HUES64 (cell line): ENCODE measurements around the gene PPL.
A peak's percentile ranks its signal among the peaks of the same experiment; 100 is the strongest.
"Not testable (repeated sequence)": the region's sequence is repeated elsewhere in the genome, so short reads cannot be mapped to it uniquely, and the experiment has no call there.

Source experiments
- H3K27ac ChIP-seq: 2 replicates; pipeline ENCODE4 v1.7.0; 2013; ENCODE audit warnings: low read depth, low read length, inconsistent platforms
- H3K27me3 ChIP-seq: 2 replicates; pipeline ENCODE4 v1.6.1; 2013; ENCODE audit warnings: mild to moderate bottlenecking, low read length; ENCODE audit not compliant: insufficient read depth
- H3K36me3 ChIP-seq: 2 replicates; pipeline ENCODE4 v1.6.1; 2013; ENCODE audit warnings: mild to moderate bottlenecking, low read length; ENCODE audit not compliant: insufficient read depth
- H3K4me1 ChIP-seq: 2 replicates; pipeline ENCODE4 v1.6.1; 2013; ENCODE audit warnings: mild to moderate bottlenecking, low read length, moderate library complexity; ENCODE audit not compliant: insufficient read depth
- H3K4me3 ChIP-seq: 2 replicates; pipeline ENCODE4 v1.5.1; 2013; ENCODE audit warnings: mild to moderate bottlenecking, low read length, moderate library complexity
- H3K9ac ChIP-seq: 2 replicates; pipeline ENCODE4 v1.6.1; 2013; ENCODE audit warnings: mild to moderate bottlenecking, low read depth, low read length
- H3K9me3 ChIP-seq: 2 replicates; pipeline ENCODE4 v1.6.1; 2013; ENCODE audit warnings: low read depth, low read length; ENCODE audit not compliant: insufficient read depth
- WGBS: fragments of 150-250, 120-280 bp; methylation state at CpG from one replicate; pipeline ENCODE4 v1.1.7; 2013; ENCODE audit warnings: missing lambda C conversion rate; 5-methylcytosine and 5-hydroxymethylcytosine counted together

PPL gene

DNA sequence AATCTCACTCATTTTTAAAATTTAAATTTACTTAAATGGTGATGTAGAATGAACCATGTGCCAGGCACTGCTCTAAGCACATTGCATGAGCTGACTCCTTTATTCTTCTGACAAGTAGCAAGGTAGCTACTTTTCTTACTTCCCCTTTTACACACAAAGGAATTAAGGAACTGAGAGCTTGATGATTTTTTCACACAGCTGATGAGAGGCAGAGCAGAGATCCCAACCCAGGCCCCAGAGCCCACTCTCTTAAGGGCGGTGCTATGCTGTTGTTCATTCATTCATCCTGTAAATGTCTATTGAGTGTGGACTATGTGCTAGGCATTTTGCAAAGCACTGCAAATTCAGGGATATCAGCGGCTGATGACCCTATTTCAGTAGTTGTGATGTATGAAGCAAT, 39.1 kb upstream of the PPL start:
- H3K27ac ChIP-seq: no peak overlapping the region
- H3K36me3 ChIP-seq: no peaks in the 10 kb centered on the region
- H3K9me3 ChIP-seq: no peaks in the 10 kb centered on the region
- no peak overlapping the region for H3K4me3 ChIP-seq
- H3K4me1 ChIP-seq: no peaks in the 10 kb centered on the region
- H3K9ac ChIP-seq: no peak overlapping the region
- 89% methylated on average over 2 of the region's 2 CpGs for WGBS
- no peaks in the 10 kb centered on the region for H3K27me3 ChIP-seq

DNA sequence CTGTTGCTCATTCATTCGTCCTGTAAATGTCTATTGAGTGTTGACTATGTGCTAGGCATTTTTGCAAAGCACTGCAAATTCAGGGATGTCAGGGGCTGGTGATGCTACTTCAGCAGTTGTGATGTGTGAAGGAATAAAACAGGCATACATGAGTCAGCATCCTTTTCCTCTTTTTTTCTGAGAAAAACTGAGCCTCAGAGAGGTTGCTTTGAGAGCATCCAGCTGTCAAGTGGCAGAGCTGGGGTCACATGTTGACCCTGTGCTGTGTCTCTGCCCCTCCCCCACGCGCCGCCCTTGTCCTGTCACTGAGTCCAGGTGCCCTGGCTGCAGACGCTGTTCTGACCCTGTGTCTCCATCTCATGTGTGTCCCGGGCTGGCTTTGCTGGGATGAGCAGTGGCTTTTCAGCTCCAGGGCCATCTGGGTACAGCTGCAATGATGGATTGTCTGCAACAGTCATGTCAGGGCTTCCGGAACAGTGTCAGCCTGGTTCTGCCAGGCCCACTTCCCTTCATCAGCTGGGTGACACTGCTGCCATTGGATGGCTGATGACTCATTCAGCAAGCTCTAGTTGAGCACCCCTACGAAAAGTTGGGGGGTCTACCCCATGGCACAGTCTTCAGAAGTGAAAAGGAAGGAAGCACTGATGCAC, 36.1 kb upstream of the PPL start:
- Histone ChIP-seq H3K9ac (no peak overlapping the region), H3K27me3 (no peaks in the 10 kb centered on the region), H3K27ac (no peak overlapping the region), H3K4me1 (peaks cover 22% of the 10 kb centered on the region), H3K36me3 (no peaks in the 10 kb centered on the region), H3K4me3 (no peak overlapping the region), H3K9me3 (no peaks in the 10 kb centered on the region)
- WGBS: 48% methylated on average over 8 of the region's 8 CpGs

DNA sequence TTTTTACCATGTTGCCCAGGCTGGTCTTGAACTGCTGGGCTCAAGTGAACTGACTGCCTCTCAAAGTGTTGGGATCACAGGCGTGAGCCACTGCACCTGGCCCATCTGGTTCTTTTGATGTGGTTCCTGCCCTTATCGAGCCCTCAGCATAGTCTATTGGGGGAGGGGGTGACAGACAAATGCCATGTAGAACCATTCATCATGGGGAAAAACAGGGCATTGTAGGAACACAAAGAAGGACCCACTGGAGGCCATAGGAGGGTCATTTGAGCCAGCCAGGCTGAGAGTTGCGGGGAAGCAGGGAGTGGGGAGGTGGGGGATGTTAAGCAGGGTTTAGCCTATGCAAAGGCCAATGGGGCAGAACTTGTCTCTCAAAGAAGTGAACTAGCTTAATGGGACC, 33.1 kb upstream of the PPL start:
- Histone ChIP-seq H3K9me3 (no peaks in the 10 kb centered on the region), H3K4me1 (peaks cover 22% of the 10 kb centered on the region), H3K9ac (peak overlapping the region; percentile 14; the same call in 1 of the 2 replicates), H3K27ac (peak overlapping the region; percentile 9; the same call in 1 of the 2 replicates), H3K4me3 (no peak overlapping the region), H3K27me3 (no peaks in the 10 kb centered on the region), H3K36me3 (no peaks in the 10 kb centered on the region)
- WGBS: 51% methylated on average over 3 of the region's 3 CpGs

DNA sequence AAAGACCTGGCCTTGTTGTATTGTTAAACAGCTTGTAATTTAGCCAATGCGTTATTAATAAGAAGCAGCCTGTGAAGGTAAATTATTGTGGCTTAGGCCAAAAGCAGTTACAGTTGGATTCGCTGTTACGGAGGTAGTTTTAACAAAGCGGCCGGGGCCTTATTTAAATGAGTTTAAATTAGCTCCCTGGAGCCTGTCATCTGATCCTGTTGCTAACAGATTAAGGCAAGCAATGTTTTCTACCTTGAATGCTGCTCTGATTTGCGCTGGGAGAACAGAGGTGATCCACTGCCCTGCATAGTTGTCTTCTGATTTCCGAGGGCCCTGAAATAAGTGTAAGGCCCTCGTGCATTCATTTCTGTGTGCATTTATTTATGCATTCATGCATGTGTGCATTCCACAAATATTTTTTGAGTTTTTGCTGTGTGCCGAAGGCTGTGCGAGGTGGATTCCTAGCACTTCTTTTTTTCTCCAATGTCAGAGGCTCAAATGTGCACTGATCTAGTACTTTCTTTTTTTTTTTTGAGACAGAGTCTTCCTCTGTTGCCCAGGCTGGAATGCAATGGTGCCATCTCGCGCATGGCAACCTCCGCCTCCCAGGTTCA, 32.0 kb upstream of the PPL start:
- Histone ChIP-seq H3K27me3 (no peaks in the 10 kb centered on the region), H3K36me3 (no peaks in the 10 kb centered on the region), H3K4me1 (peaks cover 22% of the 10 kb centered on the region), H3K9me3 (no peaks in the 10 kb centered on the region), H3K27ac (peak overlapping the region; percentile 79; the same call in 1 of the 2 replicates), H3K9ac (peak overlapping the region; percentile 31), H3K4me3 (no peak overlapping the region; the same call in 1 of the 2 replicates)
- 54% methylated on average over 13 of the region's 13 CpGs for WGBS

DNA sequence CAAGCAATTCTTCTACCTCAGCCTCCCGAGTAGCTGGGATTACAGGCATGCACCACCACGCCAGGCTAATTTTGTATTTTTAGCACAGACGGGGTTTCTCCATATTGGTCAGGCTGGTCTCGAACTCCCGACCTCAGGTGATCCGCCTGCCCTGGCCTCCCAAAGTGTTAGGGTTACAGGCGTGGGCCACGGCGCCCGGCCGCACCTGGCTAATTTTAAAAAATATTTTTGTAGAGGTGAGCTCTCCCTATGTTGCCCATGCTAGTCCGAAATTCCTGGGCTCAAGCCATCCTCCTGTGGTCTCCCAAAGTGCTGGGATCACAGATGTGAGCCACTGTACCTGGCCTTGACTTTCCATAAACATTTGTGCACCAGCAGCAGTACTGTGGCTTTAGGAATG, 31.3 kb upstream of the PPL start:
- H3K36me3 ChIP-seq, H3K4me3 ChIP-seq, H3K9me3 ChIP-seq, H3K27me3 ChIP-seq: not testable (repeated sequence)
- Histone ChIP-seq H3K27ac (peak overlapping the region; percentile 79; the same call in 1 of the 2 replicates), H3K9ac (peak overlapping the region; percentile 31; the same call in 1 of the 2 replicates), H3K4me1 (peaks cover 22% of the 10 kb centered on the region)
- WGBS: 87% methylated on average over 12 of the region's 12 CpGs

DNA sequence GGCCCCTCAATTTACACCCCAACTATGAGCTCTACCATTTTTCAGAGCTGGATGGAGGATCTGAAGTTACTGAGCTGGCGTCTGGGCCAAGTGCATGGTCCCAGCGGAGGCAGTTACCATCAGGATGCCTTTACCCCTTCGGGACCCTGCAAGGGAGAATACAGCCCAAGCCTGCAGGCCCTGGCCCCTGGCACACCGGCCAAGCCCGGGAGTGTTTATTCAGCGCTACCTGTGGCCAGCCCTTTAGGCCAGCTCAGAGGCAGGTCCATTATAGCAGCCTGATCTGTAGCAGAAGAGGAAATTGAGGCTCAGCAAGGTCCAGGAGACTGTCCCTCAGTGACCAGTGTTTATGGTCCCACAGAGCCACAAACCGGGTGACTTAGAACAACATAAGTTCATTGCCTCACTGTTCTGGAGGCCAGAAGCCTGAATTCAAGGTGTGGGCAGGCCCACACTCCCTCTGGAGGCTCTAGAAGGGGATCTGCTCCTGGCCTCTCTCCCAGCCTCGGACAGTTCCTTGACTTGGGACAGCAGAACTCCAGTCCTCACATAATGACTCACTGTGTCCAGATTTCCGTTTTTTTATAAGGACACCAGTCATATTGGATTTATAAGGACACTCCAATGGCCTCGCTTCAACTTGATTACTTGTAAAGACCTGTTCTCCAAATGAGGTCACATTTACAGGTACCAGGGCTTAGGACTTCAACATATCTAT, 29.9 kb upstream of the PPL start:
- H3K27me3 ChIP-seq: no peaks in the 10 kb centered on the region
- H3K4me1 ChIP-seq: peaks cover 27% of the 10 kb centered on the region
- no peaks in the 10 kb centered on the region for H3K36me3 ChIP-seq
- H3K27ac ChIP-seq: no peak overlapping the region
- no peaks in the 10 kb centered on the region for H3K9me3 ChIP-seq
- 80% methylated on average over 10 of the region's 10 CpGs for WGBS
- no peak overlapping the region for H3K9ac ChIP-seq
- H3K4me3 ChIP-seq: no peak overlapping the region

DNA sequence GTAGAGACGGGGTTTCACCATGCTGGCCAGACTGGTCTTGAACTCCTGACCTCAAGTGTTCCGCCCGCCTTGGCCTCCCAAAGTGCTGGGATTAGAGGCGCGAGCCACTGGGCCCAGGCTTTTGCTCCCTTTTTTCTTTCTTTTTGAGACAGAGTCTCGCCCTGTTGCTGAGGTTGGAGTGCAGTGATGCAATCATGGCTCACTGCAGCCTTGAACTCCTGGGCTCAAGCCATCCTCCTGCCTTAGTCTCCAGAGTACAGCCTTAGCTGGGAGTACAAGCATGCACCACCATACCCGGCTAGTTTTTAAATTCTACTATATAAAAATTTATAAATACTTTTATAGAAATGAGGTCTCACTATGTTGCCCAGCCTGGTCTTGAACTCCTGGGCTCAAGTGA, 26.6 kb upstream of the PPL start:
- not testable (repeated sequence) for H3K36me3 ChIP-seq, H3K27ac ChIP-seq, H3K4me3 ChIP-seq, H3K4me1 ChIP-seq, H3K9ac ChIP-seq, H3K27me3 ChIP-seq, H3K9me3 ChIP-seq
- WGBS: 92% methylated on average over 6 of the region's 7 CpGs

DNA sequence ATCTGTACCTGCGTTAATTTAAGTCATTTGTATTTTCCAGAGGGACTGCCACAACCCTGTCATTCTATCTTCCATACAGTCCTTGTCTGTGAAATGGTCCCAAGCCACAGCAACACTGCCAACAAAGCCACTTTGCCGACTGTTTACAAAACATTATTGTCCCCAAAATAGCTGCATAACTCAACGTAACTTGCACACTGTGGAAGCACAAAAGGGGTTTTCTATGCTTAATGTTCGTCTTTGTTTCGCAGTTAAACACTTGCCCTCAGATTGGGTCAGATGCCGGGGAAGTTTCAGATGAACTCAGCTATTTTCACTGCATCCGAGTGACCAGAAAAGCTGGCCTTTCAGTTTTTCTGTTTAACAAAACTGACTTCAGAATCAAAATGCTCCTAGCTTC, 25.8 kb upstream of the PPL start:
- peak overlapping the region; percentile 9; the same call in 1 of the 2 replicates for H3K9ac ChIP-seq

DNA sequence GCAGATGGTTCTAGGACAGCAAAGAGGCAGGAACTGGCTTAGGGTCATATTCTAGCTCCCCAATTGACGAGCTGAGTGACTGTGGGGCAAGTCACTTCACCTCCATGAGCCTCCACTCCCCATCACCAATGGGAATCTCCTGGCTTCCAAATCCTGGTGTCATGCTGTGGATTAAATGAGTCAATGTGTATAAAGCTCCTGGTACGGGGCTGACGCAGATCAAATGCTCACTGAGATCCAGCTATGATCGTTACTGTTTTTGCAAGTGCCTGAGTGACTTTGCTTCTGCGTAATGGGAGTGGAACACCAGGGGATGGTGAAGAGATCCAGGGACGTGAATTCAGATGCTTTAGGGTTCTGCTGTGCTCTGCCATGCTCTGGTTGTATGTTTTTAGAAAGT, 23.6 kb upstream of the PPL start:
- H3K4me3 ChIP-seq: no peak overlapping the region
- H3K27me3 ChIP-seq: no peaks in the 10 kb centered on the region
- H3K36me3 ChIP-seq: no peaks in the 10 kb centered on the region
- WGBS: 89% methylated on average over 6 of the region's 6 CpGs
- peaks cover 9% of the 10 kb centered on the region; the same call in 1 of the 2 replicates for H3K4me1 ChIP-seq
- no peak overlapping the region for H3K9ac ChIP-seq
- no peaks in the 10 kb centered on the region for H3K9me3 ChIP-seq
- no peak overlapping the region for H3K27ac ChIP-seq

More for the DNA sequence above, 25.8 kb upstream of the PPL start:
- Histone ChIP-seq H3K4me1 (peaks cover 9% of the 10 kb centered on the region; the same call in 1 of the 2 replicates), H3K36me3 (no peaks in the 10 kb centered on the region), H3K27ac (no peak overlapping the region; the same call in 1 of the 2 replicates), H3K9me3 (no peaks in the 10 kb centered on the region), H3K27me3 (no peaks in the 10 kb centered on the region), H3K4me3 (no peak overlapping the region)
- WGBS: 78% methylated on average over 7 of the region's 7 CpGs

DNA sequence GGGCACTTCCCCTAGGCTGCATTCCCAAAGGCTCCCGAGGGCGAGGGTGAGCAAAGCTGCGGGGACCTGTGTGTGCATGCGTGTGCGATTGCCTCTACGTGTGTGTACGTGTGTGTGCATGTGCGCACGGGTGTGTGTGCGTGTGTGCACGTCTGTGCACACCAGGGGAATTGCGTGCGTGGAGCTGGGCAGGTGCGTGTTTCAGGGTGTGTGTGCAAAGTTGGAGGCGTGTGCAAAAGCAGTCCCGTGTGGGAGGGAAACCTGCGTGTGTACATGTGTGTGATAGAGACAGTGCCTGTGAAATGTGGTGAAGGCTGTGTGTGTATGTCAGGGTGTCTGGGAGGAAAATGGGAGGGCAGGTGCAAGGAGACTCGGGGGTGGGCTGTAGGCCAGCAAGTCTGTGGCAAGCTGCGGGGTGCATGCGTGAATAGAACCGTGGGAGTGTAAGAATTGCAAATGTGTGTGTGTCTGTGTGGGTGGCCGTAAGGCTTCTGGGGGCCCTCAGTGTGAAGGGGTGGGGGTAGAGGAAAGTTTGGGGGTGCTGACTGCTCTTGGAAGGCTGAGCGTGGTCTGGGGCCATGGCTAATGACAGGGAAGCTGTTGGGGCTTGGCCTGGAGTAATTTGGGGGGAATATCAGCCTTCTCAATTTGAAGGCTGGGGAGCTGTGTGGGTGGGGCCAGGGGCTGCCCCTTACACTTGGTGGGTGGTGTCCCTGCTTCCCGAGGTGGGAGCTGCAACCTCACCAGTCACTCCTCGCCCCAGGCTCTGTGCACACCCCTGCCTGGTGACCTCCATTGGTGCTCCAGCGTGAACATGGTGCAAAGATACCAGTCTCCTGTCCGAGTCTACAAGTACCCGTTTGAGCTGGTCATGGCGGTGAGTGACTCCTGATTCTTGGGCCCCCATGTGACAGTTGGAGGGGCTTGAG, 21.8 kb upstream of the PPL start:
- Histone ChIP-seq H3K27ac (no peak overlapping the region), H3K9ac (no peak overlapping the region), H3K4me3 (peak overlapping the region; percentile 48), H3K9me3 (no peaks in the 10 kb centered on the region), H3K36me3 (no peaks in the 10 kb centered on the region), H3K4me1 (peaks cover 9% of the 10 kb centered on the region; the same call in 1 of the 2 replicates), H3K27me3 (no peaks in the 10 kb centered on the region)
- WGBS: 74% methylated on average over 29 of the region's 29 CpGs
